Fibroblast of lung (primary cell): ENCODE results near the gene ZNF189. TPM values are rescaled to one million over a fixed set of nuclear protein-coding genes. Genes with fewer than 3 reads are reported as not detected.

Experiments
- DNase-seq, 2 donors: peaks; one replicate each; pipeline versions ENCODE4 v3.0.0 to v3.0.0-alpha.2; 2010; ENCODE audit warnings: low read depth in 2 of 2
- H2AFZ ChIP-seq: 2 replicates; pipeline ENCODE4 v1.5.1; 2012; ENCODE audit warnings: low read length, control low read depth, inconsistent platforms
- H3K27ac ChIP-seq: 2 replicates; pipeline ENCODE4 v1.5.1; 2011; ENCODE audit warnings: low read length, control low read depth; ENCODE audit not compliant: insufficient read depth
- H3K27me3 ChIP-seq: 2 replicates; pipeline ENCODE4 v1.5.1; 2011; ENCODE audit warnings: mild to moderate bottlenecking, low read length; ENCODE audit not compliant: control insufficient read depth, insufficient read depth
- H3K36me3 ChIP-seq: 2 replicates; pipeline ENCODE4 v1.5.1; 2011; ENCODE audit warnings: low read length; ENCODE audit not compliant: control insufficient read depth, insufficient read depth
- H3K4me1 ChIP-seq: 2 replicates; pipeline ENCODE4 v1.5.1; 2011; ENCODE audit warnings: low read length; ENCODE audit not compliant: control insufficient read depth, insufficient read depth; ENCODE audit errors: extremely low read depth
- H3K4me2 ChIP-seq: 2 replicates; pipeline ENCODE4 v1.5.1; 2011; ENCODE audit warnings: low read length, control low read depth; ENCODE audit not compliant: insufficient read depth; ENCODE audit errors: extremely low read depth
- H3K4me3 ChIP-seq, 4 experiments: fragments of 200-600 bp in 1 of 4; sonication (generic) in 1 of 4; replicated peaks in 1 of 4; 2 replicates each; pipeline ENCODE4 v1.5.1; 2011 to 2016; ENCODE audit warnings: low read length in 4 of 4, low read depth in 3 of 4, mild to moderate bottlenecking in 3 of 4, control low read depth in 2 of 4, inconsistent platforms in 1 of 4, mixed read lengths in 1 of 4; ENCODE audit not compliant: insufficient read depth in 1 of 4; ENCODE audit errors: control extremely low read depth in 1 of 4
- H3K79me2 ChIP-seq: 2 replicates; pipeline ENCODE4 v1.5.1; 2012; ENCODE audit warnings: mild to moderate bottlenecking, low read length, inconsistent platforms; ENCODE audit not compliant: control insufficient read depth, insufficient read depth
- H3K9ac ChIP-seq: 2 replicates; pipeline ENCODE4 v1.5.1; 2011; ENCODE audit warnings: mild to moderate bottlenecking, low read length, control low read depth; ENCODE audit not compliant: insufficient read depth
- H3K9me3 ChIP-seq: 2 replicates; pipeline ENCODE4 v1.5.1; 2012; ENCODE audit warnings: low read depth, low read length; ENCODE audit not compliant: control insufficient read depth, insufficient read depth
- H4K20me1 ChIP-seq: 2 replicates; pipeline ENCODE4 v1.5.1; 2011; ENCODE audit warnings: low read length; ENCODE audit not compliant: control insufficient read depth, insufficient read depth; ENCODE audit errors: extremely low read depth
- EZH2 ChIP-seq: IDR thresholded peaks from 2 replicates; pipeline ENCODE4 v1.5.1; 2012; ENCODE audit warnings: low read length, control low read depth, mild to moderate bottlenecking; ENCODE audit errors: missing control alignments
- polyA plus RNA-seq, 2 donors: library from polyadenylated mRNA; depleted of rRNA in 1 of 2; stranded (reverse) in 1 of 2; unstranded in 1 of 2; fragments of >200 nt; gene quantifications; 2 replicates each; pipeline ENCODE4 v1.2.1, GENCODE V29; 2011 to 2012; ENCODE audit warnings: missing spikeins in 1 of 2
- total RNA-seq: library from RNA; depleted of rRNA; stranded (reverse); fragments of >200 nt; gene quantifications from 2 replicates; pipeline ENCODE4 v1.2.1, GENCODE V29; 2014
- TF ChIP-seq, protein P1 (sequence below), 2 donors: IDR thresholded peaks in 1 of 2; conservative IDR thresholded peaks in 1 of 2; 1 replicate in 1 of 2; 2 replicates in 1 of 2; pipeline ENCODE4 v1.5.1; 2011 to 2012; ENCODE audit warnings: low read length in 2 of 2, control low read depth in 1 of 2, inconsistent platforms in 1 of 2, low read depth in 1 of 2, mild to moderate bottlenecking in 1 of 2

ZNF189 gene
- total and polyA plus RNA-seq, 2 donors (not counting 1 experiment from before 2014, with no cell fraction given): 8.7 to 21.8 TPM

GRCh38 chr9:101437806-101438232 is 39.2 kb downstream of the ZNF189 start:
- no peaks in the 10 kb centered on the region for H3K79me2 ChIP-seq
- no peaks in the 10 kb centered on the region for H3K36me3 ChIP-seq
- no peaks in the 10 kb centered on the region for H3K9me3 ChIP-seq
- H3K27ac ChIP-seq: no peak overlapping the region
- no peaks in the 10 kb centered on the region for H4K20me1 ChIP-seq
- peak in 1 of 2 donors; percentile 7 for DNase-seq
- no peak overlapping the region for H2AFZ ChIP-seq
- H3K4me1 ChIP-seq: no peaks in the 10 kb centered on the region
- H3K27me3 ChIP-seq: no peaks in the 10 kb centered on the region
- TF ChIP-seq, protein P1, sequence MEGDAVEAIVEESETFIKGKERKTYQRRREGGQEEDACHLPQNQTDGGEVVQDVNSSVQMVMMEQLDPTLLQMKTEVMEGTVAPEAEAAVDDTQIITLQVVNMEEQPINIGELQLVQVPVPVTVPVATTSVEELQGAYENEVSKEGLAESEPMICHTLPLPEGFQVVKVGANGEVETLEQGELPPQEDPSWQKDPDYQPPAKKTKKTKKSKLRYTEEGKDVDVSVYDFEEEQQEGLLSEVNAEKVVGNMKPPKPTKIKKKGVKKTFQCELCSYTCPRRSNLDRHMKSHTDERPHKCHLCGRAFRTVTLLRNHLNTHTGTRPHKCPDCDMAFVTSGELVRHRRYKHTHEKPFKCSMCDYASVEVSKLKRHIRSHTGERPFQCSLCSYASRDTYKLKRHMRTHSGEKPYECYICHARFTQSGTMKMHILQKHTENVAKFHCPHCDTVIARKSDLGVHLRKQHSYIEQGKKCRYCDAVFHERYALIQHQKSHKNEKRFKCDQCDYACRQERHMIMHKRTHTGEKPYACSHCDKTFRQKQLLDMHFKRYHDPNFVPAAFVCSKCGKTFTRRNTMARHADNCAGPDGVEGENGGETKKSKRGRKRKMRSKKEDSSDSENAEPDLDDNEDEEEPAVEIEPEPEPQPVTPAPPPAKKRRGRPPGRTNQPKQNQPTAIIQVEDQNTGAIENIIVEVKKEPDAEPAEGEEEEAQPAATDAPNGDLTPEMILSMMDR (conservative IDR thresholded peaks at IDR 0.05 in 1 of 2, IDR thresholded peaks at IDR 0.05 in 1 of 2; ENCODE audit: low read depth in 1 of 2, low read length in 2 of 2): no peak
- no peak for TF ChIP-seq EZH2
- no peak overlapping the region for H3K9ac ChIP-seq
- no peak overlapping the region for H3K4me2 ChIP-seq
- no peak overlapping the region for H3K4me3 ChIP-seq

DNA sequence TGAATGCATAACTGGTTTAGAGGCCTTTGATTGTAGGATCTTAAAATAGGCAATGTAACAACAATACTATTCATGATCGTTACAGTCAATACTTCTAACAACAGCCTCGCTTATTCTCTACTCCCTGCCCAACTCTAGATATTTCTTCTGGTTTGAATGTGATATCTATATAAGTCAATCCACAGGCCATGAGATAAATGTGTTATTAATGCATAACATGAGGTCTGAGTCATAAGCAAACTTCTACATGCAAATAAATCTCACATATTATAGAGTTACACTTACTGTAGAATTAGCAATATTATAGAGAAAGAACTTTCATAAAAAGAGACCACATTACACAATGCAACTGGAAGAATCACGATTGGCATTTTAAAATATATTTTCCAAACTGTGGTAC is 39.9 kb downstream of the ZNF189 start:
- Histone ChIP-seq H3K9ac (no peak overlapping the region), H3K36me3 (no peaks in the 10 kb centered on the region), H4K20me1 (no peaks in the 10 kb centered on the region), H3K27me3 (no peaks in the 10 kb centered on the region), H2AFZ (no peak overlapping the region), H3K9me3 (no peaks in the 10 kb centered on the region), H3K27ac (no peak overlapping the region), H3K4me1 (no peaks in the 10 kb centered on the region), H3K4me2 (no peak overlapping the region), H3K4me3 (no peak overlapping the region), H3K79me2 (no peaks in the 10 kb centered on the region)
- TF ChIP-seq EZH2: no peak
- TF ChIP-seq, protein P1 (conservative IDR thresholded peaks at IDR 0.05 in 1 of 2, IDR thresholded peaks at IDR 0.05 in 1 of 2; ENCODE audit: low read depth in 1 of 2, low read length in 2 of 2): no peak
- DNase-seq: no peak

GRCh38 chr9:101440714-101441230 is 42.1 kb downstream of the ZNF189 start:
- Histone ChIP-seq H4K20me1 (no peaks in the 10 kb centered on the region), H3K27me3 (no peaks in the 10 kb centered on the region), H3K79me2 (no peaks in the 10 kb centered on the region), H3K9me3 (no peaks in the 10 kb centered on the region), H3K27ac (no peak overlapping the region), H3K9ac (no peak overlapping the region), H2AFZ (no peak overlapping the region), H3K36me3 (no peaks in the 10 kb centered on the region), H3K4me3 (no peak overlapping the region), H3K4me2 (no peak overlapping the region), H3K4me1 (no peaks in the 10 kb centered on the region)
- no peak for TF ChIP-seq EZH2
- TF ChIP-seq, protein P1 (conservative IDR thresholded peaks at IDR 0.05 in 1 of 2, IDR thresholded peaks at IDR 0.05 in 1 of 2; ENCODE audit: low read depth in 1 of 2, low read length in 2 of 2): no peak
- DNase-seq: no peak
